Neuron (in vitro differentiated cells): Measurements from ENCODE around the gene RARS2.

Source experiments
- H2AFZ ChIP-seq: one replicate; pipeline ENCODE4 v1.6.1; 2013; ENCODE audit warnings: low read depth, mild to moderate bottlenecking, inconsistent platforms, low read length, moderate library complexity
- H3K27me3 ChIP-seq: one replicate; pipeline ENCODE4 v1.6.1; 2013; ENCODE audit warnings: low read length; ENCODE audit not compliant: insufficient read depth
- H3K36me3 ChIP-seq: one replicate; pipeline ENCODE4 v1.6.1; 2013; ENCODE audit warnings: low read length; ENCODE audit not compliant: insufficient read depth
- H3K4me1 ChIP-seq: one replicate; pipeline ENCODE4 v1.6.1; 2013; ENCODE audit warnings: low read length; ENCODE audit not compliant: insufficient read depth
- H3K4me3 ChIP-seq: 2 replicates; pipeline ENCODE4 v1.5.1; 2013; ENCODE audit warnings: mild to moderate bottlenecking, low read length, moderate library complexity
- H3K9me3 ChIP-seq: one replicate; pipeline ENCODE4 v1.6.1; 2013; ENCODE audit warnings: low read length

RARS2 gene

GRCh38 chr6:87555506-87555905 lies 34.3 kb downstream of the RARS2 start:
- H3K4me1 ChIP-seq, result no peaks in the 10 kb centered on the region
- H3K36me3 ChIP-seq, result peaks cover 63% of the 10 kb centered on the region
- H3K27me3 ChIP-seq, result no peaks in the 10 kb centered on the region

GRCh38 chr6:87553159-87553765 lies 36.5 kb downstream of the RARS2 start:
- H2AFZ ChIP-seq, result no peak overlapping the region
- peaks cover 66% of the 10 kb centered on the region for H3K36me3 ChIP-seq
- H3K9me3 ChIP-seq, result no peaks in the 10 kb centered on the region
- H3K4me3 ChIP-seq, result no peak overlapping the region
- no peaks in the 10 kb centered on the region for H3K27me3 ChIP-seq
- H3K4me1 ChIP-seq, result no peaks in the 10 kb centered on the region

More at GRCh38 chr6:87555506-87555905, 34.3 kb downstream of the RARS2 start:
- no peak overlapping the region for H2AFZ ChIP-seq
- no peaks in the 10 kb centered on the region for H3K9me3 ChIP-seq
- no peak overlapping the region for H3K4me3 ChIP-seq

GRCh38 chr6:87551799-87552198 lies 38.0 kb downstream of the RARS2 start:
- H3K36me3 ChIP-seq, result peaks cover 69% of the 10 kb centered on the region
- no peaks in the 10 kb centered on the region for H3K4me1 ChIP-seq
- no peaks in the 10 kb centered on the region for H3K27me3 ChIP-seq
- no peaks in the 10 kb centered on the region for H3K9me3 ChIP-seq
- H2AFZ ChIP-seq, result no peak overlapping the region
- H3K4me3 ChIP-seq, result no peak overlapping the region

- peaks cover 6% of the 10 kb centered on the region for H3K9me3 ChIP-seq
- no peaks in the 10 kb centered on the region for H3K4me1 ChIP-seq
- no peak overlapping the region for H3K4me3 ChIP-seq
- no peak overlapping the region for H2AFZ ChIP-seq
- H3K36me3 ChIP-seq, result peaks cover 67% of the 10 kb centered on the region
- no peaks in the 10 kb centered on the region for H3K27me3 ChIP-seq
These were observed 45.4 kb downstream of the RARS2 start for GRCh38 chr6:87544474-87544735.

GRCh38 chr6:87543696-87544473 lies 45.9 kb downstream of the RARS2 start:
- Histone ChIP-seq H2AFZ (no peak overlapping the region), H3K27me3 (no peaks in the 10 kb centered on the region), H3K4me3 (no peak overlapping the region), H3K9me3 (peaks cover 7% of the 10 kb centered on the region), H3K36me3 (peaks cover 65% of the 10 kb centered on the region), H3K4me1 (no peaks in the 10 kb centered on the region)

- Histone ChIP-seq H3K4me3 (no peak overlapping the region), H3K9me3 (peaks cover 7% of the 10 kb centered on the region), H3K36me3 (peaks cover 55% of the 10 kb centered on the region), H2AFZ (no peak overlapping the region), H3K4me1 (no peaks in the 10 kb centered on the region), H3K27me3 (no peaks in the 10 kb centered on the region)
These were observed 48.0 kb downstream of the RARS2 start for GRCh38 chr6:87541744-87542143.

GRCh38 chr6:87541041-87541440 lies 48.7 kb downstream of the RARS2 start:
- Histone ChIP-seq H3K4me1 (no peaks in the 10 kb centered on the region), H3K4me3 (no peak overlapping the region), H3K9me3 (peaks cover 7% of the 10 kb centered on the region), H2AFZ (no peak overlapping the region), H3K36me3 (peaks cover 49% of the 10 kb centered on the region), H3K27me3 (no peaks in the 10 kb centered on the region)

- Histone ChIP-seq H3K4me3 (no peak overlapping the region), H3K27me3 (no peaks in the 10 kb centered on the region)
These were observed 49.2 kb downstream of the RARS2 start for GRCh38 chr6:87540539-87540938.

GRCh38 chr6:87539554-87539953 lies 50.2 kb downstream of the RARS2 start:
- H2AFZ ChIP-seq, result no peak overlapping the region
- no peaks in the 10 kb centered on the region for H3K27me3 ChIP-seq
- peaks cover 7% of the 10 kb centered on the region for H3K9me3 ChIP-seq
- H3K4me3 ChIP-seq, result no peak overlapping the region
- peaks cover 41% of the 10 kb centered on the region for H3K36me3 ChIP-seq
- no peaks in the 10 kb centered on the region for H3K4me1 ChIP-seq

More at GRCh38 chr6:87540539-87540938, 49.2 kb downstream of the RARS2 start:
- no peaks in the 10 kb centered on the region for H3K4me1 ChIP-seq
- peaks cover 7% of the 10 kb centered on the region for H3K9me3 ChIP-seq
- no peak overlapping the region for H2AFZ ChIP-seq
- H3K36me3 ChIP-seq, result peaks cover 48% of the 10 kb centered on the region

- Histone ChIP-seq H3K36me3 (peaks cover 33% of the 10 kb centered on the region), H3K4me3 (no peak overlapping the region), H3K27me3 (no peaks in the 10 kb centered on the region), H3K9me3 (peaks cover 7% of the 10 kb centered on the region), H3K4me1 (no peaks in the 10 kb centered on the region), H2AFZ (no peak overlapping the region)
These were observed 51.1 kb downstream of the RARS2 start for GRCh38 chr6:87538510-87539260.

- H3K36me3 ChIP-seq, result peaks cover 25% of the 10 kb centered on the region
- no peaks in the 10 kb centered on the region for H3K4me1 ChIP-seq
- H3K9me3 ChIP-seq, result peaks cover 3% of the 10 kb centered on the region
- H3K4me3 ChIP-seq, result no peak overlapping the region
- H3K27me3 ChIP-seq, result no peaks in the 10 kb centered on the region
- H2AFZ ChIP-seq, result no peak overlapping the region
These were observed 55.3 kb downstream of the RARS2 start for GRCh38 chr6:87534377-87535047.

GRCh38 chr6:87529221-87529620 lies 60.6 kb downstream of the RARS2 start:
- H3K36me3 ChIP-seq, result peaks cover 42% of the 10 kb centered on the region
- H3K9me3 ChIP-seq, result no peaks in the 10 kb centered on the region
- H3K4me3 ChIP-seq, result no peak overlapping the region
- no peak overlapping the region for H2AFZ ChIP-seq
- H3K27me3 ChIP-seq, result no peaks in the 10 kb centered on the region
- no peaks in the 10 kb centered on the region for H3K4me1 ChIP-seq

GRCh38 chr6:87522686-87523085 lies 67.1 kb downstream of the RARS2 start:
- Histone ChIP-seq H3K36me3 (peaks cover 54% of the 10 kb centered on the region), H2AFZ (no peak overlapping the region), H3K4me1 (no peaks in the 10 kb centered on the region), H3K27me3 (no peaks in the 10 kb centered on the region), H3K4me3 (no peak overlapping the region), H3K9me3 (no peaks in the 10 kb centered on the region)
